A673 (cell line): ENCODE measurements around the gene ITGA11. TPM values are rescaled to one million over a fixed set of nuclear protein-coding genes. Genes with fewer than 3 reads are reported as not detected.

ENCODE experiments used
- BruUV-seq: library from RNA; stranded (reverse); fragments of 400-500 nt; replicated peaks from 2 replicates; lab custom pipeline; 2021; lab: Mats Ljungman, UMichigan
- CTCF ChIA-PET: fragments of 300-600 bp; sonication (Branson Sonifier 250); formaldehyde crosslinking; loops from one replicate; lab custom pipeline; 2022; ENCODE audit warnings: antibody characterized with exemption; lab: Charles Lee
- POLR2A ChIA-PET: fragments of 300-600 bp; sonication (Branson Sonifier 250); formaldehyde crosslinking; loops from one replicate; lab custom pipeline; 2022; ENCODE audit warnings: antibody characterized with exemption; ENCODE audit not compliant: low non-redundant PET; lab: Charles Lee
- DNase-seq: peaks from one replicate; pipeline ENCODE4 v3.0.0-alpha.2; 2015; ENCODE audit warnings: low spot score
- H3K27ac ChIP-seq: fragments of 200-600 bp; sonication (generic); 2 replicates; pipeline ENCODE4 v1.5.1; 2016; ENCODE audit warnings: mixed run types, low read depth, mild to moderate bottlenecking, mixed read lengths, antibody characterized with exemption, low read length; ENCODE audit not compliant: poor library complexity, severe bottlenecking
- H3K27me3 ChIP-seq: fragments of 200-600 bp; sonication (generic); replicated peaks from 2 replicates; pipeline ENCODE4 v1.6.1; 2017; ENCODE audit warnings: mixed run types, low read depth, mild to moderate bottlenecking, mixed read lengths, antibody characterized with exemption, low read length; ENCODE audit not compliant: insufficient read depth, poor library complexity
- H3K36me3 ChIP-seq: fragments of 200-600 bp; sonication (generic); 2 replicates; pipeline ENCODE4 v1.6.1; 2016; ENCODE audit warnings: mixed run types, mild to moderate bottlenecking, mixed read lengths, antibody characterized with exemption, low read length; ENCODE audit not compliant: insufficient read depth, poor library complexity, severe bottlenecking
- H3K4me1 ChIP-seq: fragments of 200-600 bp; sonication (generic); 2 replicates; pipeline ENCODE4 v1.6.1; 2017; ENCODE audit warnings: mixed run types, mild to moderate bottlenecking, mixed read lengths, antibody characterized with exemption, low read length; ENCODE audit not compliant: insufficient read depth, poor library complexity, severe bottlenecking
- H3K4me3 ChIP-seq: fragments of 200-600 bp; sonication (generic); 2 replicates; pipeline ENCODE4 v1.5.1; 2016; ENCODE audit warnings: low read depth, mixed run types, mild to moderate bottlenecking, mixed read lengths, low read length; ENCODE audit not compliant: poor library complexity, severe bottlenecking
- H3K9me3 ChIP-seq: fragments of 200-600 bp; sonication (generic); 2 replicates; pipeline ENCODE4 v1.6.1; 2016; ENCODE audit warnings: mixed run types, low read depth, mild to moderate bottlenecking, mixed read lengths, antibody characterized with exemption, low read length; ENCODE audit not compliant: poor library complexity, severe bottlenecking
- CTCF ChIP-seq: fragments of 300-800, 200-600 bp; sonication (generic); conservative IDR thresholded peaks from 2 replicates; pipeline ENCODE4 v1.5.1; 2017; ENCODE audit warnings: low read depth, mild to moderate bottlenecking, antibody characterized with exemption, low read length, moderate library complexity, mixed read lengths
- EZH2 ChIP-seq: fragments of 200-600 bp; sonication (generic); IDR thresholded peaks from 2 replicates; pipeline ENCODE4 v1.6.1; 2017; ENCODE audit warnings: borderline replicate concordance, low read depth, mild to moderate bottlenecking, mixed read lengths, antibody characterized with exemption, low read length; ENCODE audit not compliant: poor library complexity, severe bottlenecking
- intact Hi-C: fragments of 100-400 bp; cut with micrococcal nuclease; formaldehyde crosslinking; loops from one replicate; pipeline ENCODE4 v1.10.0; 2022; ENCODE audit not compliant: unreplicated experiment
- total RNA-seq: library from RNA; stranded (reverse); gene quantifications from 2 replicates; pipeline ENCODE4 v1.2.3, GENCODE V29; 2021

ITGA11 gene
- total RNA-seq, 1 experiment from 2014 or later, result 0.45 TPM

GRCh38 chr15:68429691-68430470 is 2.1 kb downstream of the ITGA11 start:
- intact Hi-C loops, result no loop called here
- CTCF ChIA-PET, result no interaction called here
- H3K9me3 ChIP-seq, result no peaks in the 10 kb centered on the region
- peaks cover 58% of the 10 kb centered on the region for H3K27me3 ChIP-seq
- no peak overlapping the region for H3K27ac ChIP-seq
- POLR2A ChIA-PET, result interaction anchor here (0.6 kb wide), 1 partner anchor 240 kb away, joined by 3 read pairs; no protein-coding TSS in a partner anchor
- no peaks in the 10 kb centered on the region for H3K36me3 ChIP-seq
- no peak overlapping the region for H3K4me3 ChIP-seq
- no TSS peak for BruUV-seq
- peaks cover 13% of the 10 kb centered on the region for H3K4me1 ChIP-seq
- TF ChIP-seq EZH2, result no peak
- TF ChIP-seq CTCF, result no peak
- DNase-seq, result no peak

- no peaks in the 10 kb centered on the region for H3K36me3 ChIP-seq
- DNase-seq, result no peak
- H3K27me3 ChIP-seq, result peaks cover 45% of the 10 kb centered on the region
- ChIA-PET POLR2A (no interaction called here), CTCF (interaction anchor here (0.5 kb wide), 1 partner anchor 390 kb away, joined by 8 read pairs; no protein-coding TSS in a partner anchor)
- intact Hi-C loops, result no loop called here
- no peak for TF ChIP-seq EZH2
- TF ChIP-seq CTCF, result no peak
- no TSS peak for BruUV-seq
- no peak overlapping the region for H3K27ac ChIP-seq
- no peaks in the 10 kb centered on the region for H3K9me3 ChIP-seq
- H3K4me1 ChIP-seq, result peaks cover 13% of the 10 kb centered on the region
- H3K4me3 ChIP-seq, result no peak overlapping the region
Measured at GRCh38 chr15:68428431-68428940, 3.5 kb downstream of the ITGA11 start.

GRCh38 chr15:68427963-68428362 is 4.0 kb downstream of the ITGA11 start:
- ChIA-PET CTCF (interaction anchor here (0.5 kb wide), 1 partner anchor 391 kb away, joined by 8 read pairs; no protein-coding TSS in a partner anchor), POLR2A (no interaction called here)
- Histone ChIP-seq H3K27ac (no peak overlapping the region), H3K27me3 (peaks cover 40% of the 10 kb centered on the region), H3K9me3 (no peaks in the 10 kb centered on the region), H3K4me3 (no peak overlapping the region), H3K36me3 (no peaks in the 10 kb centered on the region), H3K4me1 (peaks cover 13% of the 10 kb centered on the region)
- no peak for DNase-seq
- intact Hi-C loops, result no loop called here
- BruUV-seq, result no TSS peak
- no peak for TF ChIP-seq EZH2
- TF ChIP-seq CTCF, result no peak
